Brain microvascular endothelial cell (primary cell): ENCODE data around the gene SPRY1.

Experiments used
- DNase-seq: peaks from one replicate; pipeline ENCODE4 v3.0.0-alpha.2; 2020
- H3K27ac ChIP-seq: fragments of 250-450 bp; sonication (Bioruptor Pico); 2 replicates; pipeline ENCODE4 v1.5.1; 2020; ENCODE audit warnings: mild to moderate bottlenecking, moderate library complexity
- H3K27me3 ChIP-seq: fragments of 250-450 bp; sonication (Bioruptor Pico); replicated peaks from 2 replicates; pipeline ENCODE4 v1.5.1; 2020; ENCODE audit warnings: mild to moderate bottlenecking
- H3K36me3 ChIP-seq: fragments of 250-450 bp; sonication (Bioruptor Pico); replicated peaks from 2 replicates; pipeline ENCODE4 v1.5.1; 2020; ENCODE audit warnings: mild to moderate bottlenecking
- H3K4me3 ChIP-seq: 2 replicates; pipeline ENCODE4 v1.5.1; 2011; ENCODE audit warnings: low read depth, mild to moderate bottlenecking, control low read depth, low read length, moderate library complexity
- CTCF ChIP-seq: IDR thresholded peaks from 2 replicates; pipeline ENCODE4 v1.5.1; 2011; ENCODE audit warnings: low read depth, mild to moderate bottlenecking, moderate library complexity, low read length, control low read depth, inconsistent platforms; ENCODE audit errors: missing control alignments
- in situ Hi-C: cut with HindIII; loops from 2 replicates; pipeline ENCODE4 v1.10.0; 2017; ENCODE audit warnings: low sequenced_read_pairs, low pct_ligation_motif_present

Gene SPRY1

GRCh38 chr4:123364906-123365305 is 31.7 kb upstream of the SPRY1 start:
- in situ Hi-C loops = no loop called here
- H3K27me3 ChIP-seq = no peaks in the 10 kb centered on the region
- no peak overlapping the region for H3K27ac ChIP-seq
- no peak overlapping the region for H3K4me3 ChIP-seq
- no peak for DNase-seq
- H3K36me3 ChIP-seq = no peaks in the 10 kb centered on the region
- no peak for TF ChIP-seq CTCF

GRCh38 chr4:123365412-123365811 is 31.2 kb upstream of the SPRY1 start:
- TF ChIP-seq CTCF = no peak
- no peak for DNase-seq
- Histone ChIP-seq H3K27me3 (no peaks in the 10 kb centered on the region), H3K27ac (no peak overlapping the region), H3K4me3 (no peak overlapping the region), H3K36me3 (no peaks in the 10 kb centered on the region)
- in situ Hi-C loops = no loop called here

- Histone ChIP-seq H3K27ac (no peak overlapping the region), H3K4me3 (no peak overlapping the region), H3K27me3 (no peaks in the 10 kb centered on the region), H3K36me3 (no peaks in the 10 kb centered on the region)
- in situ Hi-C loops = no loop called here
- no peak for TF ChIP-seq CTCF
- DNase-seq = no peak
Observed at GRCh38 chr4:123366144-123366748, 30.3 kb upstream of the SPRY1 start.

- no peaks in the 10 kb centered on the region for H3K27me3 ChIP-seq
- no peak overlapping the region for H3K27ac ChIP-seq
- H3K4me3 ChIP-seq = no peak overlapping the region
- no peak for TF ChIP-seq CTCF
- no peaks in the 10 kb centered on the region for H3K36me3 ChIP-seq
- in situ Hi-C loops = no loop called here
- DNase-seq = no peak
Observed at GRCh38 chr4:123378794-123379193, 17.8 kb upstream of the SPRY1 start.

GRCh38 chr4:123379392-123379791 is 17.2 kb upstream of the SPRY1 start:
- H3K27me3 ChIP-seq = no peaks in the 10 kb centered on the region
- no peak for TF ChIP-seq CTCF
- no peaks in the 10 kb centered on the region for H3K36me3 ChIP-seq
- DNase-seq = no peak
- H3K4me3 ChIP-seq = no peak overlapping the region
- no peak overlapping the region for H3K27ac ChIP-seq
- in situ Hi-C loops = no loop called here
